OCI-LY3 (cell line): ENCODE measurements around the gene TUBE1.

Experiments used
- H2AFZ ChIP-seq: fragments of 200-600, 300-600 bp; shearing (Covaris generic); 2 replicates; pipeline ENCODE4 v1.6.0; 2014; ENCODE audit warnings: antibody characterized with exemption, low read depth, low read length
- H3K27ac ChIP-seq: fragments of 200-600, 300-600 bp; sonication (generic); 2 replicates; pipeline ENCODE4 v1.5.1; 2014; ENCODE audit warnings: mild to moderate bottlenecking, low read length, moderate library complexity, mixed read lengths
- H3K27me3 ChIP-seq: fragments of 200-600, 300-600 bp; sonication (generic); 2 replicates; pipeline ENCODE4 v1.6.1; 2014; ENCODE audit warnings: low read depth, low read length, mixed read lengths
- H3K36me3 ChIP-seq: fragments of 200-600, 300-600 bp; sonication (generic); replicated peaks from 2 replicates; pipeline ENCODE3; 2014; ENCODE audit warnings: low read depth, low read length, mixed read lengths
- H3K4me1 ChIP-seq: fragments of 300-600, 200-600 bp; sonication (generic); 2 replicates; pipeline ENCODE4 v1.6.1; 2014; ENCODE audit warnings: low read length, mixed read lengths
- H3K4me2 ChIP-seq: fragments of 200-600, 300-600 bp; sonication (generic); 2 replicates; pipeline ENCODE4 v1.6.1; 2014; ENCODE audit warnings: low read length, mixed read lengths
- H3K4me3 ChIP-seq: fragments of 300-600, 200-600 bp; sonication (generic); 2 replicates; pipeline ENCODE4 v1.5.1; 2014; ENCODE audit warnings: antibody characterized with exemption, mild to moderate bottlenecking, low read length, moderate library complexity
- H3K79me2 ChIP-seq: fragments of 300-600, 200-600 bp; shearing (Covaris generic); 2 replicates; pipeline ENCODE4 v1.6.1; 2014; ENCODE audit warnings: mild to moderate bottlenecking, low read length, mixed read lengths
- H3K9ac ChIP-seq: fragments of 300-600, 200-600 bp; shearing (Covaris generic); 2 replicates; pipeline ENCODE4 v1.6.0; 2014; ENCODE audit warnings: mild to moderate bottlenecking, low read length, moderate library complexity
- H3K9me3 ChIP-seq: fragments of 200-600, 300-600 bp; shearing (Covaris generic); 2 replicates; pipeline ENCODE4 v1.6.1; 2014; ENCODE audit warnings: low read length, mixed read lengths; ENCODE audit not compliant: insufficient read depth
- H4K20me1 ChIP-seq: fragments of 200-600, 300-600 bp; sonication (generic); 2 replicates; pipeline ENCODE4 v1.6.1; 2016; ENCODE audit warnings: low read length, mixed read lengths; ENCODE audit not compliant: insufficient read depth
- CTCF ChIP-seq: fragments of 200-600, 300-600 bp; sonication (generic); IDR thresholded peaks from 2 replicates; pipeline ENCODE4 v1.5.1; 2014; ENCODE audit warnings: antibody characterized with exemption, low read length, low read depth
- EZH2phosphoT487 ChIP-seq: fragments of 200-600 bp; shearing (Covaris generic); IDR thresholded peaks from 2 replicates; pipeline ENCODE4 v1.6.1; 2018; ENCODE audit warnings: antibody characterized with exemption, mixed run types, low read depth

The TUBE1 gene

GRCh38 chr6:112034616-112034995, 52.7 kb downstream of the TUBE1 start:
- no peak overlapping the region for H2AFZ ChIP-seq
- no peak overlapping the region for H3K27ac ChIP-seq
- 0 out of 2 replicates have a peak, but pooled peaks cover 2% of the 10 kb centered on the region for H3K27me3 ChIP-seq
- H4K20me1 ChIP-seq = no peaks in the 10 kb centered on the region
- no peaks in the 10 kb centered on the region for H3K36me3 ChIP-seq
- no peaks in the 10 kb centered on the region for H3K4me1 ChIP-seq
- no peaks in the 10 kb centered on the region for H3K79me2 ChIP-seq
- no peak overlapping the region for H3K4me2 ChIP-seq
- no peak overlapping the region for H3K4me3 ChIP-seq
- no peaks in the 10 kb centered on the region for H3K9me3 ChIP-seq
- no peak overlapping the region for H3K9ac ChIP-seq
- no peak for TF ChIP-seq CTCF
- no peak for TF ChIP-seq EZH2phosphoT487

GRCh38 chr6:112033791-112034615, 53.3 kb downstream of the TUBE1 start:
- no peak overlapping the region for H2AFZ ChIP-seq
- no peak for TF ChIP-seq CTCF
- TF ChIP-seq EZH2phosphoT487 = no peak
- no peaks in the 10 kb centered on the region for H4K20me1 ChIP-seq

GRCh38 chr6:112032728-112033127, 54.6 kb downstream of the TUBE1 start:
- Histone ChIP-seq H3K27me3 (0 out of 2 replicates have a peak, but pooled peaks cover 2% of the 10 kb centered on the region), H3K4me1 (peaks cover 8% of the 10 kb centered on the region), H3K79me2 (no peaks in the 10 kb centered on the region), H3K4me2 (no peak overlapping the region), H3K4me3 (no peak overlapping the region), H2AFZ (no peak overlapping the region), H3K27ac (no peak overlapping the region), H4K20me1 (no peaks in the 10 kb centered on the region), H3K9me3 (no peaks in the 10 kb centered on the region), H3K36me3 (no peaks in the 10 kb centered on the region), H3K9ac (no peak overlapping the region)
- no peak for TF ChIP-seq EZH2phosphoT487
- TF ChIP-seq CTCF = no peak

More at GRCh38 chr6:112033791-112034615, 53.3 kb downstream of the TUBE1 start:
- H3K27me3 ChIP-seq = 0 out of 2 replicates have a peak, but pooled peaks cover 2% of the 10 kb centered on the region
- H3K36me3 ChIP-seq = no peaks in the 10 kb centered on the region
- no peak overlapping the region for H3K4me2 ChIP-seq
- no peak overlapping the region for H3K9ac ChIP-seq
- no peaks in the 10 kb centered on the region for H3K79me2 ChIP-seq
- H3K4me1 ChIP-seq = 0 out of 2 replicates have a peak, but pooled peaks cover 1% of the 10 kb centered on the region
- H3K27ac ChIP-seq = no peak overlapping the region
- no peaks in the 10 kb centered on the region for H3K9me3 ChIP-seq
- H3K4me3 ChIP-seq = no peak overlapping the region

GRCh38 chr6:112031960-112032359, 55.3 kb downstream of the TUBE1 start:
- Histone ChIP-seq H3K79me2 (no peaks in the 10 kb centered on the region), H4K20me1 (no peaks in the 10 kb centered on the region), H3K4me2 (no peak overlapping the region), H3K27ac (no peak overlapping the region), H3K9me3 (no peaks in the 10 kb centered on the region), H3K4me1 (peaks cover 11% of the 10 kb centered on the region), H3K27me3 (0 out of 2 replicates have a peak, but pooled peaks cover 2% of the 10 kb centered on the region), H3K4me3 (no peak overlapping the region), H2AFZ (no peak overlapping the region), H3K9ac (no peak overlapping the region), H3K36me3 (no peaks in the 10 kb centered on the region)
- TF ChIP-seq CTCF (no peak), EZH2phosphoT487 (no peak)
